HG03095 (cell line): ENCODE data around the gene G6PD.
"Not testable (repeated sequence)": the region's sequence is repeated elsewhere in the genome, so short reads cannot be mapped to it uniquely, and the experiment has no call there.

Experiments
- ATAC-seq: cut with Tn5 transposase; IDR thresholded peaks from one replicate; pipeline ENCODE4 v1.9.1; 2021; ENCODE audit warnings: moderate library complexity; ENCODE audit not compliant: unreplicated experiment

The G6PD gene

DNA sequence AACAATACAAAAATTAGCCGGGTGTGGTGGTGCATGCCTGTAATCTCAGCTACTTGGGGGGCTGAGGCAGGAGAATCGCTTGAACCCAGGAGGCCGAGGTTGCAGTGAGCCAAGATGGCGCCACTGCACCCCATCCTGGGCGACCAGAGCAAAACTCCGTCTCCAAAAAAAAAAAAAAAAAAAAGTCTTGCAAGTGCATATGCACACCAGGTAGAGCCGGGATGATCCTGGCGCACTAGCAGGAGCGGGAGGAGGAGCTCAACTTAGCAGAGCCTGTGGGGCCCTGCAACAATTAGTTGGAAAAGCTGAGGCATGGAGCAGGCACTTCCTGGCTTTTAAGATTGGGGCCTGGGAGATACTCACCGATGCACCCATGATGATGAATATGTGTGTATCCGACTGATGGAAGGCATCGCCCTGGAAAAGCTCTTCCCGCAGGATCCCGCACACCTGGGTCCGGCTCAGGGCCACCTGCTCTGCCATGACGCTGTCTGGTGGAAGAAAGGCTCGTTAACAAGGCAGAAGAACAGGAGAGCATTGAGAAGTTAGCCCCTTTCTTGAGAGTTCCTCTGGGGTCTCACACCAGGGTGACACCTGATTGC lies 872 bp downstream of the G6PD start:
- ATAC-seq: no peak

GRCh38 chrX:154542723-154543424 lies 3.8 kb downstream of the G6PD start:
- no peak for ATAC-seq

GRCh38 chrX:154541896-154542722 lies 4.5 kb downstream of the G6PD start:
- ATAC-seq: no peak

- ATAC-seq: no peak
Observed at GRCh38 chrX:154541589-154541895, 5.1 kb downstream of the G6PD start.

- ATAC-seq: no peak
Observed at GRCh38 chrX:154540897-154541535, 5.6 kb downstream of the G6PD start.

GRCh38 chrX:154540365-154540764 lies 6.3 kb downstream of the G6PD start:
- not testable (repeated sequence) for ATAC-seq

- ATAC-seq: no peak
Observed at GRCh38 chrX:154539077-154539476, 7.6 kb downstream of the G6PD start.

- ATAC-seq: no peak
Observed at GRCh38 chrX:154535892-154536291, 10.8 kb downstream of the G6PD start.

GRCh38 chrX:154534526-154535322 lies 11.9 kb downstream of the G6PD start:
- peak; percentile 91 for ATAC-seq

DNA sequence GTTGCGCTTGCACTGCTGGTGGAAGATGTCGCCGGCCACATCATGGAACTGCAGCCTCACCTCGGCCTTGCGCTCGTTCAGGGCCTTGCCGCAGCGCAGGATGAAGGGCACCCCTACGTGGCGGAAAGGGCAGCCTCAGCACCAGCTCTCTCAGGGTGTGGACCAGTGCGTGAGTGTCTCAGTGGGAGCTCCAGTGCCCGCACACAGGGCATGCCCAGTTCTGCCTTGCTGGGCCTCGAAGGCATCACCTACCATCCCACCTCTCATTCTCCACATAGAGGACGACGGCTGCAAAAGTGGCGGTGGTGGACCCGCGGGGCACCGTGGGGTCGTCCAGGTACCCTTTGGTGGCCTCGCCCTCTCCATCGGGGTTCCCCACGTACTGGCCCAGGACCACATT lies 14.0 kb downstream of the G6PD start:
- ATAC-seq: no peak

GRCh38 chrX:154531626-154532025 lies 15.0 kb downstream of the G6PD start:
- ATAC-seq: no peak

DNA sequence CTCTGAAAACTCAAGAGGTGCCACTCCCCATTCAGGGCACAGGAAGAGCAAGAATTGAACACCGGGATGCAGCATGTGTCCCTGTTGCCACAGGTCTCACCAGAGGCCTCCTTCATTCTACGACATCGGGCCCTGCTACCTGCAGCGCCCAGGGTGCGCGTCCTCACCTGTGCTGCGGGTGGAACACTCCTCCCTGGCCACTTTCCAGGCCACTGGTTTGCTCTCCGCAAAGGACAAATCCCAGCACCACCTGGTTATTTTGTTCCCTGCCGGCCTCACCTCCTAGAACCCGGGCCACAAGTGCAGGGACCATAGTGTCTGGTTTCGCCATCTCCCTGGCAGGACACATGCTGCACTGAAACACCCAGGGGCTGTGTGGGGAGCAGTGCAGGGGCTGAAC lies 16.4 kb downstream of the G6PD start:
- ATAC-seq: no peak

GRCh38 chrX:154529206-154529612 lies 17.4 kb downstream of the G6PD start:
- no peak for ATAC-seq

- ATAC-seq: peak; percentile 83
Observed at GRCh38 chrX:154526901-154527675, 19.6 kb downstream of the G6PD start.

GRCh38 chrX:154525606-154526490 lies 20.8 kb downstream of the G6PD start:
- no peak for ATAC-seq

- no peak for ATAC-seq
Observed at GRCh38 chrX:154519389-154519788, 27.3 kb downstream of the G6PD start.

DNA sequence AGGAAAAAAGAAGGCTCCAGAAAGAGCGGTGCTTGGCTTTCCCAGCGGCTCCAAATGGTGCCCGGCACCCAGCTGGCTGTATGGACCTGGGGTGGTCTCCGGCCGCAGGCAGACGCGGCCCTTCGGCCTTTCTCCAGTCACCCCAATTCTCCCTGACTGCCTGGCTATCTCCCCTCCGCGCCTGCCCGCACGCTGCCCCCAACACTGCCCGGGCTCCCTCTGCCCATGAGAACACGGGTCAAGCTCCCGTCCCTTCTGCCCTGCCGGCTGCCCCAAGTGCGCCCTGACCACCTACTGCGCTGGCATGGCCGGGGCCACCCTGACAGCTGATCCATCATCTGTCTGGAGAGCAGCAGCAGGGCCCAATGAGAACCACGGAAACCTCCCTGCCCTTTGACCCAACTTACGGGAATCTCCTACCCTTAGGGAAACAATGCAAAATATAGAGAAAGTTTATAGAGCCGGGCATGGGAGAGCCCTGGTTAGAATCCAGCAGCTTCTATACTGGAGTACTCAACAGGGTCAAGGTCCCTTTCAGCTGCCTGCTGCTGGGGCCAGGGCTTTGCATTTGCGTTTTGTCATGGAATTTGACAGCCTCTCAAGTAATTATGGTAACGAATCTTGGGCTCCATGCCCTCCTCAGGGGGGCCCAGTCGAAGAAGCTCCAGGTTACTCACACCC lies 29.4 kb downstream of the G6PD start:
- ATAC-seq: no peak

DNA sequence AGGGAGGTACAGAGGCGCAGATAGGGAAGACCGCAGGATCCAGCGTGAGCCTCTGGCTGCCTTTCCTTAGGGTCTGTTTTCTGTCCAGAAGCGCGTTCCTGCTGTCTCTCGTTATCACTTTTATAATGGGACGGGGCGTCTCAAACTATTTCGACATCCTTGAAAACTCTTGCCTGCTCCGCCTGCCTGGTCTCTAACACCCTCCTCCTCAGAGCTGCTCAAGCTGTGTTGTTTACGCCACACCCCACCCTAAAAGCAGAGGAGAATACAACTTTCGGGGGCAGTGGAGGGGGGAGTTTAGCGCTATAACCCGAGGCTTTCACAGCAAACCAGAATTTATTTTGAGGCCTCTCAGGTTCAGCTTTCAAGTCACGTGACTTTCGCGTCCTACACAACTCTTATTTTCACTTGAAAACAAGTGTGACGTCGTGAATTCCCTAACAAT lies 30.0 kb downstream of the G6PD start:
- no peak for ATAC-seq
